GM18861 (cell line): ENCODE measurements around the gene SPEF2.

Experiments used
- ATAC-seq: cut with Tn5 transposase; IDR thresholded peaks from one replicate; pipeline ENCODE4 v1.9.1; 2021; ENCODE audit not compliant: unreplicated experiment

SPEF2 gene

GRCh38 chr5:35698047-35698808 is 80.6 kb downstream of the SPEF2 start:
- no peak for ATAC-seq

GRCh38 chr5:35707659-35708058 is 90.0 kb downstream of the SPEF2 start:
- ATAC-seq, result no peak

- ATAC-seq, result no peak
These were observed 92.0 kb downstream of the SPEF2 start for GRCh38 chr5:35709688-35710087.

- ATAC-seq, result no peak
These were observed 100.1 kb downstream of the SPEF2 start for GRCh38 chr5:35717718-35718117.

GRCh38 chr5:35735718-35736117 is 118.1 kb downstream of the SPEF2 start:
- no peak for ATAC-seq

- ATAC-seq, result no peak
These were observed 118.6 kb downstream of the SPEF2 start for GRCh38 chr5:35736280-35736679.

GRCh38 chr5:35741126-35741716 is 123.6 kb downstream of the SPEF2 start:
- no peak for ATAC-seq

- ATAC-seq, result no peak
These were observed 124.3 kb downstream of the SPEF2 start for GRCh38 chr5:35741971-35742370.

- no peak for ATAC-seq
These were observed 126.0 kb downstream of the SPEF2 start for GRCh38 chr5:35743644-35744043.

- ATAC-seq, result no peak
These were observed 127.5 kb downstream of the SPEF2 start for GRCh38 chr5:35745193-35745592.

- no peak for ATAC-seq
These were observed 128.0 kb downstream of the SPEF2 start for GRCh38 chr5:35745660-35746059.

GRCh38 chr5:35752012-35752411 is 134.3 kb downstream of the SPEF2 start:
- ATAC-seq, result no peak

- no peak for ATAC-seq
These were observed 135.8 kb downstream of the SPEF2 start for GRCh38 chr5:35753500-35753899.

GRCh38 chr5:35754481-35754880 is 136.8 kb downstream of the SPEF2 start:
- no peak for ATAC-seq

- no peak for ATAC-seq
These were observed 138.3 kb downstream of the SPEF2 start for GRCh38 chr5:35755966-35756365.

GRCh38 chr5:35758151-35758724 is 140.6 kb downstream of the SPEF2 start:
- ATAC-seq, result no peak

GRCh38 chr5:35761541-35761940 is 143.9 kb downstream of the SPEF2 start:
- no peak for ATAC-seq

- no peak for ATAC-seq
These were observed 144.7 kb downstream of the SPEF2 start for GRCh38 chr5:35762368-35762767.

GRCh38 chr5:35765921-35766320 is 148.3 kb downstream of the SPEF2 start:
- no peak for ATAC-seq

GRCh38 chr5:35771300-35771699 is 153.6 kb downstream of the SPEF2 start:
- no peak for ATAC-seq

- no peak for ATAC-seq
These were observed 154.2 kb downstream of the SPEF2 start for GRCh38 chr5:35771839-35772238.

GRCh38 chr5:35773967-35774366 is 156.3 kb downstream of the SPEF2 start:
- no peak for ATAC-seq
